Left hindlimb (tissue), 1 donor: ENCODE measurements around the gene MMAB.

ENCODE experiments used
- DNase-seq: peaks from one replicate; pipeline ENCODE4 v3.0.0-alpha.2; 2018

The MMAB gene

GRCh38 chr12:109535231-109535862 lies 38.0 kb downstream of the MMAB start:
- DNase-seq = no peak

- DNase-seq = no peak
Measured at GRCh38 chr12:109534456-109534855, 38.8 kb downstream of the MMAB start.

GRCh38 chr12:109533487-109533740 lies 39.9 kb downstream of the MMAB start:
- DNase-seq = no peak

DNA sequence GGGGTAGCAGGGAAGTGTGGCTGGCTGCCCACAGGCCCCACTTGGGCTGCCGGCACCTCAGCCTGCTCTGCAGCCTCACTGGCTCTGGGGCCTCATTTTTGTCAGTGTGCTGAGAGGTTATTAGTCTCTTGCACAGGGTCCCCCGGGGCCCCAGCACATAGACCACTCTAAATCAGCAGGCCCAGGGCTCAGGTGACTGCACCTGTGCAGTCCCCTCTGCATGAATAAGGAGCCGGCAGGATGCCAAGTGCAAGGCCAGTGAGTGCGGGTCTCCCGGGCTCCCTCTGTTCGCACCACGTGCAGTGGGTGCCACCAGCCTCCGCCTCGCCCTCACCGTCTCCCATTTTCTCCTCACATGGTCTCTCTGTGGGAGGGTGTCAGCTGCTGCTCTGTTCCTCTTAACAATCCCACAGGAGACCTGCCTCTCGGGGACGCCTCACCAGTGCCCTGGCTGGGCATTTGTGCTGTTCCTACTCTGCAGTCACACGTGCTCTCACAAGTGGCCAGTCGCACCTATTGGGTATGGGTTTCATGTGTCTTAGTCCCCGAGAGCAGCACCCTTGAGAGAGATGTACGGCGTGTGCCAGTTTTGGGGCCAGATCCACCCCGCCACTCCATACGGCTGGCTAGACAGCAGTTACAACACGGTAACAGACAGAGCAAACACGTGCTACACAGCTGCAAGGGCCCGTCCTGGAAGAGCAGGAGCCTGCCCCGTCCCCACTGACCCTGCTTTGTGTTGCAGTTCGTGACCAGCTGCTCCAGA lies 40.4 kb downstream of the MMAB start:
- DNase-seq = no peak

- no peak for DNase-seq
Measured at GRCh38 chr12:109531411-109531810, 41.9 kb downstream of the MMAB start.

DNA sequence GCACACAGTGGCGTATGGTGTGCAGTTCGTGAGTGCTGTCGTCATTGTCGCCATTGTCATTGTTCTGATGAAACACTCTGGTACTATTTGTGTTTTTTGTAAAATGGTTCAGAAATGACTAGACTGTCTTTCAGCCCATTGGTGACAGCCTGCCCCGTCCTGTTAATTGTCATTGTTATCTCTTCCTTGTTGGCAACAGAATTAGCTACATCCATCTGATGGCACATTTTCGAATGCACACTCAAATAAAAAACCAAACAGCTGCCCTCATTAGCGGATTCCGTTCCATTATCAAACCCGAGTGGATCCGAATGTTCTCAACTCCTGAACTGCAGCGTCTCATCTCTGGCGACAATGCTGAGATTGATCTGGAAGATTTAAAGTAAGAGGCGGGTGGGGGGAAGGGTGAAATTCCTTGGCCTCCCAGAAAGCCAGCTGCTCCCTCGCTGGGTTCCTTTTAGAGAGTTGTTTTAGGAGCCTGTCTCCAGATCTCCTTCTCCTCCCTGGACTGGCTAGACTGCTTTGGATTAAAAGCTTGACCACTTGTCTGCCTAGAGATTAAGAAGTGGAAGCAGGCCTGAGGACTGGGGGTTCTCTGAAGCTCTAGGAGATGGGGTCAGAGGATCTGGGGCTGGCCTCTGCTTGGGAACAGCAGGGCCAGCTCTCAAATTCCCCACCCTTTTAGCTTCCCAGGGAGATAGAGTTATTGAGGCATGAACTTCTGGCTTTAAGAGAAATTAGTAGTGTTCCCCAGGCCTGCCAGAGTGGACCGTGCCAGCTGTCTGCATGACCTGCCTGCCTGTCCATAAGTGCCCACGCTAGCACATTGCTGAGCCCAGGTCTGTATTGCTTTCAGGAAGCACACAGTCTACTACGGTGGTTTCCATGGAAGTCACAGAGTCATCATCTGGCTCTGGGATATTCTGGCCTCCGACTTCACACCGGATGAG lies 43.3 kb downstream of the MMAB start:
- no peak for DNase-seq

GRCh38 chr12:109527489-109528123 lies 45.7 kb downstream of the MMAB start:
- DNase-seq = no peak

DNA sequence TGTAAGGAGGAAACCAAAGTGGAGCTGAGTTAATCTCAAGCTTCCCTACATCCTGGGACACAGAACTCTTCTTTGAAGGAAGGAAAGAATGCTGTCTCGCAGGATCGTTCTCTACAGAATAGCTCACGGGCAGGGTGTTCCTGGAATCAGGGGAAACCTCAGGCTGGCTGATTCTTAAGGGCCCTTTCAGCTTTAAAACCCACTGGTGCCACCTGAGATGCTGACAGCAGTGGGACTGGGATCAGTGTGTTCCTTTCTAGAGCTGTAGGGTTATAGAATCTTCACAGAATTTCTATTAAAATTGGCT lies 48.1 kb downstream of the MMAB start:
- DNase-seq = no peak

DNA sequence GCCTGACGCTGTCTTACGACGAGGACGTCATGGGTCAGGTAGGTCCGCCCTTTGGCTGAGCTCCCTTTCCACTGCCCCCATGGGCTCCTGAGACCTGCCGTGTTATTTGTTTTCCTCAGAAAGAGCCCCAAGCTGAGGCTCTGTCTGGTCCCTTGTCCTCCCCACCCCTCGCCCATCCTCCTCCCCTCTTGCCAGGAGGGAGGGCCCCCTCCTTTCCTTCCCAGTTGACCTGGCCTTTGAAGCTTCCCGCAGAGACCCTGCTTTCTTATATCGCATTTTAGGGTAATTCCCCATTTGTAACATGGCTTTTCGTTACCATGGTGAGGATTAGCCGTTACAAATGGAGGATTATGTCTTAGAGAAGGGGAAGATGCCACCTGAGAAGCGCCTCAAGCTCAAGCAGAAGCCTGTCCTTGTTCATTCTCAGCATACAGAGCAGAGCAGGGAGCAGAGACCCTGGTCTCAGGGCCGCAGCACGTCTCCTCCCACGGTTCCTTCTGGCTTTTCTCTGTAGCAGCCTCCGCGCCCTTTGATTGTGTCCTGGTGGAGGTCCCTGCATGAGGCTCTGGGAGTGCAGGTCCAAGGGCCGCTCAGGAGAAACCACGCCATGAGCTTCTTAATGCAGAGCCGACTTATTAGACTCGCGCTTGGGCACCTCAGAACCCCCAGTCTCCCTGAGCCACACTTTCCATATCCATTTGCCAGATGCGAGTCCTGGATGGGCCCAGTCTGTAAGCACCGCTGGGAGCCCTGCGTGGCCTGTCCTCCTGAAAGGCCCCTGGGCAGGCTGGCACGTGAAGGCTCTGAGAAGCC lies 48.6 kb downstream of the MMAB start:
- DNase-seq = no peak

- no peak for DNase-seq
Measured at GRCh38 chr12:109523504-109523903, 49.8 kb downstream of the MMAB start.

GRCh38 chr12:109523071-109523470 lies 50.2 kb downstream of the MMAB start:
- DNase-seq = no peak

DNA sequence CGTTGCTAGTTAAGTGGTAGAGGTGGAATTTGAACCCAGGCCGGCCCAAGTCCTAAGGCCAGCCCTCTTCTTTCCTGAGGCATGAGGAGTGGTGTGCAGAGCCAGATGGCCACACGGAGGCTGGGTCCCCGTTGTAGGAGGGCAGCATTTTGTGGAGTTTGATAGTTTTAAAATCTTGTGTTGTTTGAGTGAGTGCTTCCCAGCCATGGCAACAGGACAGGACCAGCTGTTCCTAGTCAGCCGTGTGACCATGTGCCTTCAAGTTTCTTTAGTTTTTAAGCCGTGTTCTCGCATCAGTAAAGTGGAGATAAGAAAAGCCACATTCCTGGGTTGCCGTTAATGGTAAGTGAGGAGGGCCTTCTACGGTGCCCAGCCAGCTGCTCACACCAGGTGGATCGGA lies 51.5 kb downstream of the MMAB start:
- no peak for DNase-seq

GRCh38 chr12:109519787-109520186 lies 53.5 kb downstream of the MMAB start:
- DNase-seq = no peak

GRCh38 chr12:109518820-109519665 lies 54.3 kb downstream of the MMAB start:
- DNase-seq = no peak

DNA sequence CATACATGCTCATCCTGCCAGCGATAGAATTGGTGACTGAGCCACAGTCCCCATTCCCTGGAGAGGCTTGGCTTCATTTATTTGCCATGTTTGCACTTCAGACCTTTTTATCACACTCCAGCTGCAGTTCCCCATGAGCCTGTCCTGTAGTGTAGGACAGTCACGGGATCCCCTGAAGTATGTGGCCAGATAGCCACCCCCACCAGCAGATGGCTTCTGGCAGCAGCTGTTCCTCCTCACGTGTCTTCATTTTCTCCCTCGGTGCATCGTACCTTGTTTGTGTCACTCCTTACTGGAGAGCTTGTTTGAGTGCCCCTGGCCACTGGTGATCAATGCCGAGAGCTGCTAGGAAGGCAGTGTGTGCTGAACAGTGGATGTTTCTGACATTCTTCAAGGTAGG lies 55.7 kb downstream of the MMAB start:
- DNase-seq = no peak

- no peak for DNase-seq
Measured at GRCh38 chr12:109513977-109514376, 59.3 kb downstream of the MMAB start.

DNA sequence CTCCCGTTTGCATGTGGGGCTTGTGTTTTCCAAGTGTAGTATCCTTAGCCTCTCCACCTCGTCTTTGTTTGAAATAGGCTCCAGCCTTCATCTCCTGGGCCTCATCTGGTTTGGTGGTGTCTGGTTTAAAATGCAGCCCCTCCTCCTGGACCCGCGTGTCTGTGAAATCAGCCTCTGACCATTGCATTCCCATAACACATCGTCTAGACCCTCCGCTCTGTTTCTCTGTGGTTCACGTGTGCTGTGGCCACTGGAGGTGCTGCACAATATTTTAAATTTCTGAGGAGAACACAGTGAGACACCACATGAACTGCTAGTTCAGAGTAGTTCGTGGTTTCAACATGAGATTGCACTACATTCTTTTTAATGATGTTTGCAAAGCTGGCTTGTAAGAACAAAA lies 60.3 kb downstream of the MMAB start:
- no peak for DNase-seq

DNA sequence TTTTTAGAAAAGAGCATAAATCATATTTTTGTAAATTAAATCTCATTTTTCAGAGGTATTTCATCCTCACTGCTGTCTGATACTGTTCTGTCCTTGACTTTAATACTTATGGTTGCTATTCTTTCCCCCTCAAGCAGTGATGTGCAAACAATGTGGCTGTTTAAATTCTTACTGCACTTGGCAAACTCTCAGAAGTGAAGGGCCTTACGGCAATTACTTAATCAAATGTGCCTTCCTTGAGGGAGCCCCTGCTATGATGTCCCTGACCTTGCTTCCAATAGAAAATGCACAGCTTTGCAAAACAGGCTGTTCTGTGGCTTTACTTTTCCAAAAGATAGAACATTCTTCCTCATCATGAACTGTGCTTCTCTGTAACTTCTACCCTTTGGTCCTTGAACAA lies 60.7 kb downstream of the MMAB start:
- DNase-seq = no peak

DNA sequence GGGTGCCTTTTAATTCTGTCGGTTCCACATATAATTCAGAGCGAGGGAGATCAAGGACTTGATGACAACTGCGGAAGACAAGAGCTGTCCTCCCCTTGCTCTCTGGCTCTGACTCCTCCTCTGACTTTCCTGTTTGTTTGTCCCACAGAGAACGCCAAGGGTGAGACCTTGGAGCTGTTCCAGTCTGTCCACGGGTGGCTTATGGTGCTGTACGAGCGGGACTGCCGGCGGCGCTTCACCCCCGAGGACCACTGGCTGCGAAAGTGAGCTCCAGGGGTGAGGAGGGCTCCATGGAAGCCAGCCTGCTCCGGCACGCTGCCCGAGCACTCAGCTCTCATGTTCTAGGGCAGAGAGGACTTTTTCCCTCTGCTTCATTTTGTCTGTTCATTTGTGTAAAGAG lies 63.1 kb downstream of the MMAB start:
- DNase-seq = no peak

DNA sequence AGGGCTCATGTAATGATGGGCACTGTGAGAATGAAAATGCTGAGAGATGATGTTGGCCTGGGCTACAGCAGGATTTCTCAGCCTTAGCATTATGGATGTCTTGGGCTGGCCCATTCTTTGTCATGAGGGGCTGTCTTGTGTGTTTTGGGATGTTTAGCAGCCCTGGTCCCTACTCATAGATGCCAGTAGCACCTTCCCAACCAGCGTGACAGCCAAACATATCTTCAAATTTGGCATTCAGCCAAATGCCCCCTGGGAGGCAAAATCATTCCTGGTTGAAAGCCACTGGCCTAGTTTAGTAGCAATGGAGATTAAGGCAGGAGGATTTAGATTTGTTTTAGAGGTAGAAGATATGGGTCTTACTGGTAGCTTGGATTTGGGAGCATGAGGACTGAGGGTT lies 69.2 kb downstream of the MMAB start:
- no peak for DNase-seq
